Activated CD8-positive, alpha-beta T cell treated with anti-CD3 and anti-CD28 coated beads for 36 hours (primary cell): ENCODE measurements around the gene EPHB3. TPM values are rescaled to one million over a fixed set of nuclear protein-coding genes. Genes with fewer than 3 reads are reported as not detected.

ENCODE experiments used
- ATAC-seq: fragments of 200-7000 bp; cut with Tn5 transposase; one replicate; pipeline ENCODE4 v1.10.0; 2021; ENCODE audit warnings: mild to moderate bottlenecking, moderate library complexity
- CTCF ChIA-PET: fragments of 350-600 bp; sonication (Branson Sonifier 250); formaldehyde crosslinking; loops from one replicate; lab custom pipeline; 2021; ENCODE audit warnings: antibody characterized with exemption; lab: Charles Lee
- POLR2A ChIA-PET: fragments of 350-600 bp; sonication (Branson Sonifier 250); formaldehyde crosslinking; loops from one replicate; lab custom pipeline; 2021; ENCODE audit warnings: antibody characterized with exemption; lab: Charles Lee
- DNase-seq: peaks from one replicate; pipeline ENCODE4 v3.0.0-alpha.2; 2020
- H3K27ac Mint-ChIP-seq: one replicate; pipeline ENCODE4 v1.8.0; 2021; ENCODE audit warnings: mild to moderate bottlenecking, mixed read lengths
- H3K27me3 Mint-ChIP-seq: one replicate; pipeline ENCODE4 v1.8.0; 2021; ENCODE audit warnings: mixed read lengths
- H3K36me3 Mint-ChIP-seq: one replicate; pipeline ENCODE4 v1.8.0; 2021; ENCODE audit warnings: low read depth, mixed read lengths
- H3K4me1 Mint-ChIP-seq: one replicate; pipeline ENCODE4 v1.8.0; 2021; ENCODE audit warnings: low read depth, mixed read lengths
- H3K4me3 Mint-ChIP-seq: one replicate; pipeline ENCODE4 v1.8.0; 2021; ENCODE audit warnings: mild to moderate bottlenecking, moderate library complexity, mixed read lengths
- H3K9me3 Mint-ChIP-seq: one replicate; pipeline ENCODE4 v1.8.0; 2021; ENCODE audit warnings: mixed read lengths
- intact Hi-C: fragments of 100-400 bp; cut with micrococcal nuclease; formaldehyde crosslinking; loops from one replicate; pipeline ENCODE4 v1.10.0; 2022
- total RNA-seq, 2 experiments: library from RNA; stranded (reverse); gene quantifications; one replicate each; pipeline ENCODE4 v1.2.3, GENCODE V29; 2021
- TF ChIP-seq, protein P1 (sequence below): fragments of 200-600 bp; IDR thresholded peaks from one replicate; pipeline ENCODE4 v1.8.0; 2022; ENCODE audit warnings: antibody characterized with exemption, mild to moderate bottlenecking

The EPHB3 gene
- total RNA-seq, 2 experiments from 2014 or later: 0.07 TPM; not detected in 1

DNA sequence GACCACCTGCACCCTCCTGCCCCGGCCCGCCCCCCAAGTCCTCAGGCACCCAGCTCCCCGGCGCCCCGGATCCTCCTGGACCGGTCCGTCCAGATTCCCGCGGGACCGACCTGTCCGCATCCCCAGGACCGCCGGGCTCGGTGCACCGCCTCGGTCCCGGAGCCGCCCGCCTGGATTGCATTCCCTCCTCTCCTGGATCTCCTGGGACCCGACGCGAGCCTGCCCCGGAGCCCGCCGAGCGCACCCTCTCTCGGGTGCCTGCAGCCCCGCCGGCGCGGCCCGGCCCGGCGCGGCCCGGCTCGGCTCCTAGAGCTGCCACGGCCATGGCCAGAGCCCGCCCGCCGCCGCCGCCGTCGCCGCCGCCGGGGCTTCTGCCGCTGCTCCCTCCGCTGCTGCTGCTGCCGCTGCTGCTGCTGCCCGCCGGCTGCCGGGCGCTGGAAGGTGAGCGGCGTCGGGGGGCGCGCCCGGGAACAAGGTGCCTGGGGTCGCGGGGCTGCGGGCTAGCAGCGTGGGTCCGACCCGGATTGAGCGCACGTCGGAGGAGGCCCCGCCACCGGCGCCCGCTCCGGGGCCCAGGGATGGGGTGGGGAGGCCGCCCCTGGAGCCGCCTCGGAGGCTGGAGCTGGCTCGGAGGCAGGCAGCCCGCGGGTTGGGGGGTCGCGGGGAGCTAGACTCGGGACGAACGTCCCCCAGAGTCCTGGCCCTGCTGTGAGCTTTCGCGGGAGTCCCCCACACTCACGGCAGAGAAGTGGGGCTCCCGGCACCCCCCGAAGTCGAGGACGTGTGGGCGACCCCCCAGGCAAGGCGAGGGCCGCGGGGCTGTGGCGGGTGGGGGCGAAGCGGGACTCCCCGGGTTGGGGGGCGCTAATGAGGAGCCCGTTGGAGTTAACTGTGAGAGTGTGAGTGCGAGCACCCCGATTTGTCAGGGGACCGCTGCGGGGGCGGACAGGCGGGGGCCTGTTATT, 610 bp downstream of the EPHB3 start:
- ChIA-PET POLR2A (interaction anchor here (0.6 to 1.1 kb wide), 3 partner anchors 77 to 227 kb away, joined by 3 read pairs; no protein-coding TSS in a partner anchor), CTCF (interaction anchor here (0.7 to 2.2 kb wide), 38 partner anchors 8 to 616 kb away, joined by 3 to 15 read pairs (median 4); no protein-coding TSS in a partner anchor)
- Mint-ChIP-seq H3K27ac (no peak overlapping the region), H3K4me1 (peaks cover 17% of the 10 kb centered on the region), H3K36me3 (no peaks in the 10 kb centered on the region), H3K9me3 (no peaks in the 10 kb centered on the region), H3K27me3 (peaks cover 23% of the 10 kb centered on the region), H3K4me3 (peak overlapping the region; percentile 50)
- intact Hi-C loops: loop anchor here (1.0 kb wide), 1 partner anchor 215 kb away; no protein-coding TSS in a partner anchor
- DNase-seq (no peak), ATAC-seq (no peak)
- TF ChIP-seq, protein P1, sequence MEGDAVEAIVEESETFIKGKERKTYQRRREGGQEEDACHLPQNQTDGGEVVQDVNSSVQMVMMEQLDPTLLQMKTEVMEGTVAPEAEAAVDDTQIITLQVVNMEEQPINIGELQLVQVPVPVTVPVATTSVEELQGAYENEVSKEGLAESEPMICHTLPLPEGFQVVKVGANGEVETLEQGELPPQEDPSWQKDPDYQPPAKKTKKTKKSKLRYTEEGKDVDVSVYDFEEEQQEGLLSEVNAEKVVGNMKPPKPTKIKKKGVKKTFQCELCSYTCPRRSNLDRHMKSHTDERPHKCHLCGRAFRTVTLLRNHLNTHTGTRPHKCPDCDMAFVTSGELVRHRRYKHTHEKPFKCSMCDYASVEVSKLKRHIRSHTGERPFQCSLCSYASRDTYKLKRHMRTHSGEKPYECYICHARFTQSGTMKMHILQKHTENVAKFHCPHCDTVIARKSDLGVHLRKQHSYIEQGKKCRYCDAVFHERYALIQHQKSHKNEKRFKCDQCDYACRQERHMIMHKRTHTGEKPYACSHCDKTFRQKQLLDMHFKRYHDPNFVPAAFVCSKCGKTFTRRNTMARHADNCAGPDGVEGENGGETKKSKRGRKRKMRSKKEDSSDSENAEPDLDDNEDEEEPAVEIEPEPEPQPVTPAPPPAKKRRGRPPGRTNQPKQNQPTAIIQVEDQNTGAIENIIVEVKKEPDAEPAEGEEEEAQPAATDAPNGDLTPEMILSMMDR: no peak

DNA sequence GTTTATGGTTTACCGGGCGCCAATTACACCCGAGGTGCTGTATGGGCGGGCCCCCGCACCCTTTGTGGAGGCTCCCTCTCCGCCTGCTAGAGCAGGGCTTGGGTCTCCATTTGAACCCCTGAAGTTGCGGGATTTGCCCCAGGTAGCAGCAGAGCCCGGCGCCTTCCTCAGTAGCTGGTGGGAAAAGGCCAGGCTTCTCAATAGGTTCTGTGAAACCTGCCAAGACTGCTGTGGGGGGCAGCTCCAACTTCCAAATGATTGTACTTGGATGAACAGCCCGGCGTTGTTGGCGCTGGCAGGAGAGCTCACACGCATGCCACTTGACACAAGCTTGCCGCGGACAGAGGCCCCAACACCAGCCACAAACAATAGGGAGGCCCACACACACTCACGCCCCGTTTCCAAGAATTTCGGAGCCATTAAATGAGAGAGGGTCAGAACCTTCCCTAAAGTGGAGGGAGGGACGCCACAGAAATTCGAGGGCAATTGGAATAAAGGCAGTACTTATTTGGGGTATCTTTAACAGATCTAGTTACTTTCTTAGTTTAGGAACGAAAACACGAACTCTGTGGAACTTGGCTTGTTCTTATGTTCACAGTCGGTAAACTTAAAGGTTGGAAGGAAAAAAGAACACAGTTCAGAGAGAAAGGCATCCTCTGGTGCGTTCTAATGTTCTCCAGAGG, 1.4 kb downstream of the EPHB3 start:
- no peak for ATAC-seq
- ChIA-PET POLR2A (no interaction called here), CTCF (interaction anchor here (0.7 to 2.1 kb wide), 3 partner anchors 30 to 265 kb away, joined by 3 to 4 read pairs (median 3); no protein-coding TSS in a partner anchor)
- TF ChIP-seq, protein P1: no peak
- intact Hi-C loops: no loop called here
- H3K27me3 Mint-ChIP-seq: peaks cover 28% of the 10 kb centered on the region
- no peaks in the 10 kb centered on the region for H3K36me3 Mint-ChIP-seq
- DNase-seq: no peak
- peaks cover 12% of the 10 kb centered on the region for H3K4me1 Mint-ChIP-seq
- no peak overlapping the region for H3K27ac Mint-ChIP-seq
- no peaks in the 10 kb centered on the region for H3K9me3 Mint-ChIP-seq
- H3K4me3 Mint-ChIP-seq: no peak overlapping the region

DNA sequence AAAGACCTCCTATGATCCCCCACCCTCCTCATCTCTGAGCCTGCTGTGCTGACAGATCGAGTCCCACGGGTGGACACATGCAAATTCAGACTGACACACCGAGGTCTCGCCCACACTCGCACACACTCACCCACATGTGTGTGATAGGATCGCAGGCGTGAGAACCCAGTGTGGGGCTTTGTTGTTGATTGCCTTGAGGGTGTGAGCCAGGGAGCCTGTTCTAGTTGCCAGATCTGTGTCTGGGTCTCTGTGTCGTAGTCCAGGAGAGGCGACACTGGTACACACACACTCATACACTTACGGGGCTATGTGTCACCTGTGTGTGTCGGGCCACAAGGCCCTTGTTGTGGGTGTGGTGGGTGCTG, 2.0 kb downstream of the EPHB3 start:
- Mint-ChIP-seq H3K27me3 (peaks cover 30% of the 10 kb centered on the region), H3K9me3 (no peaks in the 10 kb centered on the region), H3K4me1 (peaks cover 14% of the 10 kb centered on the region), H3K27ac (no peak overlapping the region), H3K4me3 (no peak overlapping the region), H3K36me3 (no peaks in the 10 kb centered on the region)
- DNase-seq (peak; percentile 15), ATAC-seq (no peak)
- POLR2A ChIA-PET: no interaction called here
- intact Hi-C loops: no loop called here
- CTCF ChIA-PET: interaction anchor here (0.7 kb wide), 1 partner anchor 161 kb away, joined by 3 read pairs; no protein-coding TSS in a partner anchor
- TF ChIP-seq, protein P1: no peak

DNA sequence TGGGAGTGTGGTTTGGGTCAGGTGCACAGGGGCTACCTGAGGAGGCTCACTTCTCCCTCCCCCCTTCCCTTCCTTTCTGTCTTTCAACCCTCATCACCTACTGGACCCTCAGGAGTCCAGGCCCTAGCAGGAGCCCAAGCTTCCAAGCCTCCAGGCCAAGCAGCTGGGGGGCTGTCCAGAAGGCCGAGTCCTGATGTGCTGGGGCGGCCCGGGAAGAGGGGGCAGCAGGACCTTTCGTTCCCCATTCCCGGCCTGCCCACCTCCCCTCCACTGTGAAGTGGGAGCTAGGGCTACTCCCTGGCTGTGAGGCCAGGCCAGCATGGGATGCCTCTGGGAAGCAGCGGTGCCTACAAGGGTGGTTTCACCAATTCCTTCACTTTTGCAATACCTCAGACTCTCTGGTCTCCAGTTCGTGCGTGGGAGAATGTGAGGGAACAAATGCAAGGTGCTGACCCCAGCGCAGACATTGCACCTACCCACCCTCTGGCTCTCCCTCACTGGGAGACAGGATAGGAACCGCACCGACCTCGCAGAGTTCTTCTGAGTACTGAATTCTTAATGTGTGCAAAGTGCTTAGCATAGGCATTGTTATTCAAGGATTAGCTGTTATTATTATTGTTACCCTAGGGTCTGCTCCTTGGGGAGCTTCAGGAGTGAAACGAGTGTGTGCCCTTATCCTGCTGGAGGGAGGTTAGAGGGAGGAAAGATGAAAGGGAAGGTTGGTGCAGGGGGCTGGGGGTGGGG, 2.5 kb downstream of the EPHB3 start:
- no peak for ATAC-seq
- Mint-ChIP-seq H3K27ac (no peak overlapping the region), H3K27me3 (peaks cover 30% of the 10 kb centered on the region), H3K4me3 (no peak overlapping the region), H3K36me3 (no peaks in the 10 kb centered on the region), H3K4me1 (peaks cover 14% of the 10 kb centered on the region), H3K9me3 (no peaks in the 10 kb centered on the region)
- ChIA-PET CTCF (interaction anchor here (0.9 to 1.7 kb wide), 3 partner anchors 15 to 239 kb away, joined by 3 read pairs; no protein-coding TSS in a partner anchor), POLR2A (interaction anchor here (0.6 kb wide), 1 partner anchor 166 kb away, joined by 3 read pairs; no protein-coding TSS in a partner anchor)
- DNase-seq: no peak
- intact Hi-C loops: no loop called here
- TF ChIP-seq, protein P1: no peak
